GM19395 (cell line): ENCODE measurements around the gene TBX6.

ENCODE experiments used
- ATAC-seq: cut with Tn5 transposase; IDR thresholded peaks from one replicate; pipeline ENCODE4 v1.9.1; 2021; ENCODE audit warnings: mild to moderate bottlenecking, moderate library complexity; ENCODE audit not compliant: unreplicated experiment

TBX6 gene

GRCh38 chr16:30040221-30040620 is 51.5 kb downstream of the TBX6 start:
- no peak for ATAC-seq
